ENCODE results near the gene DNAJC18.

- TF ChIP-seq, protein P1, sequence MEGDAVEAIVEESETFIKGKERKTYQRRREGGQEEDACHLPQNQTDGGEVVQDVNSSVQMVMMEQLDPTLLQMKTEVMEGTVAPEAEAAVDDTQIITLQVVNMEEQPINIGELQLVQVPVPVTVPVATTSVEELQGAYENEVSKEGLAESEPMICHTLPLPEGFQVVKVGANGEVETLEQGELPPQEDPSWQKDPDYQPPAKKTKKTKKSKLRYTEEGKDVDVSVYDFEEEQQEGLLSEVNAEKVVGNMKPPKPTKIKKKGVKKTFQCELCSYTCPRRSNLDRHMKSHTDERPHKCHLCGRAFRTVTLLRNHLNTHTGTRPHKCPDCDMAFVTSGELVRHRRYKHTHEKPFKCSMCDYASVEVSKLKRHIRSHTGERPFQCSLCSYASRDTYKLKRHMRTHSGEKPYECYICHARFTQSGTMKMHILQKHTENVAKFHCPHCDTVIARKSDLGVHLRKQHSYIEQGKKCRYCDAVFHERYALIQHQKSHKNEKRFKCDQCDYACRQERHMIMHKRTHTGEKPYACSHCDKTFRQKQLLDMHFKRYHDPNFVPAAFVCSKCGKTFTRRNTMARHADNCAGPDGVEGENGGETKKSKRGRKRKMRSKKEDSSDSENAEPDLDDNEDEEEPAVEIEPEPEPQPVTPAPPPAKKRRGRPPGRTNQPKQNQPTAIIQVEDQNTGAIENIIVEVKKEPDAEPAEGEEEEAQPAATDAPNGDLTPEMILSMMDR (IDR thresholded peaks at IDR 0.05) = no peak
- TF ChIP-seq POLR2A (IDR thresholded peaks at IDR 0.05) = no peak
Observed at GRCh38 chr5:139410121-139410992, 29.0 kb downstream of the DNAJC18 start.
